ENCODE results near the gene FBRS.

Gene FBRS

DNA sequence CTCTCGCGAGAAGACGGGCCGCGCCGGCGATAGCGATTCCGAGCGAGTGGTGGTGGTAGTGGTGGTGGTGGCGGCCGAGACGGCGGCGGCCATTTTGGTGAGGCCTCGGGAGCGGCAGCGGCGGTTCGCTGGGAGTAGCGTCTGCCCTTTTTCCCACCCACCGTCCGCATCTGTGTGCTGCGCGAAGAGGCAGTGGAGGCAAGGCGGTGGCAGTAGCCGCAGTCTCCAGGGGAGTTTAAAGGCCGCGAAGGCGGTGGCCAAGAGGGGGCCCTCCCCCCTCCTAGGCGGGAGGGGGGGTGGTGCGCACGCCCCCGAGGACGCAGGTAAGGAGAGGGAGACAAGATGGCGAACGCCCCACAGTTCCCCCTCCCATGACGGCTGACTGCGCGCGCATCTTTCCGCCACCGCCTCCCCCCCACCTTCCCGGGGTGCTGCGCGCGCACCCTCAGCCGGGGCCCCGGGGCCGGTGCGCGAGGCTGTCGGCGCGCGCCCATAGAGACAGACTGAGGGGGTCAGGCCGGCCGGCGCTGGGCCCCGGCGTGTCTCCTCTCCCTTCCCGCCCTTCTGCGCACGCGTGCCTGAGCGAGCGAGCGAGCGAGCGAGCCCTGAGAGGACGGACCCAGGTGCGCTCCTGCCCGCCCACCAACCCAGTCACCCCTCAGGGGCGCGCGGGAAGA lies 40.0 kb downstream of the FBRS start:
- TF ChIP-seq, protein P1, sequence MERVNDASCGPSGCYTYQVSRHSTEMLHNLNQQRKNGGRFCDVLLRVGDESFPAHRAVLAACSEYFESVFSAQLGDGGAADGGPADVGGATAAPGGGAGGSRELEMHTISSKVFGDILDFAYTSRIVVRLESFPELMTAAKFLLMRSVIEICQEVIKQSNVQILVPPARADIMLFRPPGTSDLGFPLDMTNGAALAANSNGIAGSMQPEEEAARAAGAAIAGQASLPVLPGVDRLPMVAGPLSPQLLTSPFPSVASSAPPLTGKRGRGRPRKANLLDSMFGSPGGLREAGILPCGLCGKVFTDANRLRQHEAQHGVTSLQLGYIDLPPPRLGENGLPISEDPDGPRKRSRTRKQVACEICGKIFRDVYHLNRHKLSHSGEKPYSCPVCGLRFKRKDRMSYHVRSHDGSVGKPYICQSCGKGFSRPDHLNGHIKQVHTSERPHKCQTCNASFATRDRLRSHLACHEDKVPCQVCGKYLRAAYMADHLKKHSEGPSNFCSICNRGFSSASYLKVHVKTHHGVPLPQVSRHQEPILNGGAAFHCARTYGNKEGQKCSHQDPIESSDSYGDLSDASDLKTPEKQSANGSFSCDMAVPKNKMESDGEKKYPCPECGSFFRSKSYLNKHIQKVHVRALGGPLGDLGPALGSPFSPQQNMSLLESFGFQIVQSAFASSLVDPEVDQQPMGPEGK (CRISPR knock-in tag; IDR thresholded peaks at IDR 0.05; ENCODE audit: borderline replicate concordance): peak; percentile 99
- no peak for TF ChIP-seq RARB (CRISPR knock-in tag; IDR thresholded peaks at IDR 0.05)
- TF ChIP-seq BACH2 (CRISPR knock-in tag; IDR thresholded peaks at IDR 0.05; ENCODE audit: borderline replicate concordance): no peak
- TF ChIP-seq ZNF70 (CRISPR knock-in tag; IDR thresholded peaks at IDR 0.05): no peak
- 0 out of 2 replicates have a peak, but pooled peaks have one; percentile 24 for TF ChIP-seq ZFP3 (CRISPR knock-in tag; IDR thresholded peaks at IDR 0.05)
- TF ChIP-seq, protein P2, sequence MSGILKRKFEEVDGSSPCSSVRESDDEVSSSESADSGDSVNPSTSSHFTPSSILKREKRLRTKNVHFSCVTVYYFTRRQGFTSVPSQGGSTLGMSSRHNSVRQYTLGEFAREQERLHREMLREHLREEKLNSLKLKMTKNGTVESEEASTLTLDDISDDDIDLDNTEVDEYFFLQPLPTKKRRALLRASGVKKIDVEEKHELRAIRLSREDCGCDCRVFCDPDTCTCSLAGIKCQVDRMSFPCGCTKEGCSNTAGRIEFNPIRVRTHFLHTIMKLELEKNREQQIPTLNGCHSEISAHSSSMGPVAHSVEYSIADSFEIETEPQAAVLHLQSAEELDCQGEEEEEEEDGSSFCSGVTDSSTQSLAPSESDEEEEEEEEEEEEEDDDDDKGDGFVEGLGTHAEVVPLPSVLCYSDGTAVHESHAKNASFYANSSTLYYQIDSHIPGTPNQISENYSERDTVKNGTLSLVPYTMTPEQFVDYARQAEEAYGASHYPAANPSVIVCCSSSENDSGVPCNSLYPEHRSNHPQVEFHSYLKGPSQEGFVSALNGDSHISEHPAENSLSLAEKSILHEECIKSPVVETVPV (CRISPR knock-in tag; IDR thresholded peaks at IDR 0.05): 0 out of 2 replicates have a peak, but pooled peaks have one; percentile 55
- no peak for TF ChIP-seq ISL1 (CRISPR knock-in tag; IDR thresholded peaks at IDR 0.05)
- TF ChIP-seq TCF4 (CRISPR knock-in tag; IDR thresholded peaks at IDR 0.05; ENCODE audit: borderline replicate concordance): no peak
- TF ChIP-seq SNAI2 (CRISPR knock-in tag; IDR thresholded peaks at IDR 0.05): no peak
- TF ChIP-seq, protein P3, sequence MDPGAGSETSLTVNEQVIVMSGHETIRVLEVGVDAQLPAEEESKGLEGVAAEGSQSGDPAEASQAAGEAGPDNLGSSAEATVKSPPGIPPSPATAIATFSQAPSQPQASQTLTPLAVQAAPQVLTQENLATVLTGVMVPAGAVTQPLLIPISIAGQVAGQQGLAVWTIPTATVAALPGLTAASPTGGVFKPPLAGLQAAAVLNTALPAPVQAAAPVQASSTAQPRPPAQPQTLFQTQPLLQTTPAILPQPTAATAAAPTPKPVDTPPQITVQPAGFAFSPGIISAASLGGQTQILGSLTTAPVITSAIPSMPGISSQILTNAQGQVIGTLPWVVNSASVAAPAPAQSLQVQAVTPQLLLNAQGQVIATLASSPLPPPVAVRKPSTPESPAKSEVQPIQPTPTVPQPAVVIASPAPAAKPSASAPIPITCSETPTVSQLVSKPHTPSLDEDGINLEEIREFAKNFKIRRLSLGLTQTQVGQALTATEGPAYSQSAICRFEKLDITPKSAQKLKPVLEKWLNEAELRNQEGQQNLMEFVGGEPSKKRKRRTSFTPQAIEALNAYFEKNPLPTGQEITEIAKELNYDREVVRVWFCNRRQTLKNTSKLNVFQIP (CRISPR knock-in tag; IDR thresholded peaks at IDR 0.05; ENCODE audit: borderline replicate concordance, low read depth): 0 out of 2 replicates have a peak, but pooled peaks have one; percentile 48
- no peak for TF ChIP-seq ZNF565 (CRISPR knock-in tag; conservative IDR thresholded peaks at IDR 0.05; ENCODE audit: low read depth)
- TF ChIP-seq, protein P4, sequence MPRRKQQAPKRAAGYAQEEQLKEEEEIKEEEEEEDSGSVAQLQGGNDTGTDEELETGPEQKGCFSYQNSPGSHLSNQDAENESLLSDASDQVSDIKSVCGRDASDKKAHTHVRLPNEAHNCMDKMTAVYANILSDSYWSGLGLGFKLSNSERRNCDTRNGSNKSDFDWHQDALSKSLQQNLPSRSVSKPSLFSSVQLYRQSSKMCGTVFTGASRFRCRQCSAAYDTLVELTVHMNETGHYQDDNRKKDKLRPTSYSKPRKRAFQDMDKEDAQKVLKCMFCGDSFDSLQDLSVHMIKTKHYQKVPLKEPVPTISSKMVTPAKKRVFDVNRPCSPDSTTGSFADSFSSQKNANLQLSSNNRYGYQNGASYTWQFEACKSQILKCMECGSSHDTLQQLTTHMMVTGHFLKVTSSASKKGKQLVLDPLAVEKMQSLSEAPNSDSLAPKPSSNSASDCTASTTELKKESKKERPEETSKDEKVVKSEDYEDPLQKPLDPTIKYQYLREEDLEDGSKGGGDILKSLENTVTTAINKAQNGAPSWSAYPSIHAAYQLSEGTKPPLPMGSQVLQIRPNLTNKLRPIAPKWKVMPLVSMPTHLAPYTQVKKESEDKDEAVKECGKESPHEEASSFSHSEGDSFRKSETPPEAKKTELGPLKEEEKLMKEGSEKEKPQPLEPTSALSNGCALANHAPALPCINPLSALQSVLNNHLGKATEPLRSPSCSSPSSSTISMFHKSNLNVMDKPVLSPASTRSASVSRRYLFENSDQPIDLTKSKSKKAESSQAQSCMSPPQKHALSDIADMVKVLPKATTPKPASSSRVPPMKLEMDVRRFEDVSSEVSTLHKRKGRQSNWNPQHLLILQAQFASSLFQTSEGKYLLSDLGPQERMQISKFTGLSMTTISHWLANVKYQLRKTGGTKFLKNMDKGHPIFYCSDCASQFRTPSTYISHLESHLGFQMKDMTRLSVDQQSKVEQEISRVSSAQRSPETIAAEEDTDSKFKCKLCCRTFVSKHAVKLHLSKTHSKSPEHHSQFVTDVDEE (CRISPR knock-in tag; IDR thresholded peaks at IDR 0.05): 0 out of 2 replicates have a peak, but pooled peaks have one; percentile 29
- peak; percentile 38; the same call in 1 of the 2 replicates for TF ChIP-seq GLIS3 (CRISPR knock-in tag; IDR thresholded peaks at IDR 0.05)
- no peak for TF ChIP-seq PPARA (CRISPR knock-in tag; IDR thresholded peaks at IDR 0.05; ENCODE audit: borderline replicate concordance)
- peak; percentile 69; the same call in 1 of the 2 replicates for TF ChIP-seq CSDC2 (CRISPR knock-in tag; IDR thresholded peaks at IDR 0.05)
- ATAC-seq: peak; percentile 72

DNA sequence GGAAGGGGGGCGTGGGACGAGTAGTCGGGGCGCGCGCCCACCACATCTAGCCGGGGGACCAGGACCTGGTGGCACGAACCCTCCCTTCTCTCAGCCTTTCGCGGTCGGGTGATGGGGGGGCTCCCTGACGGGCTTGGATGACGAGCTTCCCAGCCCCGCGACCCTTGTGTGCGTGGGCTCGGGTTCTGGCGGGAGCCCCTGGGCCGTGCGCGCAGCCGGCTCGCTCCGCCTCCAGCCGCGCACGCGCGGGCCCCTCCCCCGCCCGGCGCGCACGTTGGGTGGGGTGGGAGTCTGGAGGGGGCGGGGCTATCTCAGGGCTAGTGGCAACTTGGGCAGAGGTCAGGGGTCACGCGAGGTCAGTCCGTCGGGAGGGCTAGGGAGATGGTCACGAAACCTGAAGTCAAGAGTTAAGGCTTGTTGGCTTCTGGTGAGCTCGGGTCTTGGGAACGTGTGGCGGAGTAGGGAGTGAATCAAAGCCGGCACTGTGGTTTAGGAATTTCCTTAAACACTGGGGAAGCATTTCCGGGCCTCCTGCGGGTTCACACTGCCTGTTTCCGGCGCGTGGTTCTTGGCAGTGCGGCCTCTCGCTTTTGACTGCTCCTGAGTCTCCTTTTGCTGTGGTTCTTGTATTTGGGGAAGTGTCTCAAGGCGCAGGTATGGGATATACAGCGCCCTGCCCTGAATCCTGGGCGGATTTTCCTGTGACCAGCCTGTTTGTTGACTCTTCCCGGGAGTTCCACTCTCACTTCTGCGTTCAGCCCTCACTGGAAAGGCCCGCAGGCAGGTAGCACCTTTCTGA lies 40.8 kb downstream of the FBRS start, which contains the start of gene SRCAP:
TSS of gene SRCAP (plus strand) at position 356 of the 799 bp plus-strand sequence. CDS start 1,654 bp downstream, outside the sequence.
- ATAC-seq: peak; percentile 52
- TF ChIP-seq ZNF70 (CRISPR knock-in tag; IDR thresholded peaks at IDR 0.05) (no peak), CSDC2 (CRISPR knock-in tag; IDR thresholded peaks at IDR 0.05) (0 out of 2 replicates have a peak, but pooled peaks have one; percentile 16)

DNA sequence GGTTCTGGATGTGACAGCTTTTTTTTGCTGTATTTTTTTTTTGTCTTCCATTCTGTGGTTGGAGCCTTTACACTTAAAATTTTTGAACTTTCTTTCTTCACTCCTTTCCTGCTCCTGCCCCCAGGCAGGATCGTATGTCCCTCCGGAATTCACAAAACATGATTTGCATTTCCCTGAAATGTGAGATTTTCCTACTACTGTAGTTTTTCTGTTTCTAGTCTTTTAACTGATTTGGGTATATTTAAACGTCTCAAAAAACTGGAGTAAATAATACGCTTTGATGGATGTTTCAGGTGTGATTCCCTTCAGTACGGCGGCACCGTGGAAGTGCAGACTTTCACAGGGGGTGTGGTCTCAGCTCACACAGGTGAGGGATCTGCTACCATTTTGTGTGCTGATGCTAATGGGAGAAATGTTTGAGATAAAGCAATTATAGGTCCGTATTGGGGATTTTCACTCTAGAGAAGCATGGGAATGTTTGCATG lies 41.4 kb downstream of the FBRS start:
- no peak for TF ChIP-seq OSR1 (CRISPR knock-in tag; IDR thresholded peaks at IDR 0.05)
- TF ChIP-seq, protein P3 (CRISPR knock-in tag; IDR thresholded peaks at IDR 0.05; ENCODE audit: borderline replicate concordance, low read depth): no peak
- no peak for TF ChIP-seq CSDC2 (CRISPR knock-in tag; IDR thresholded peaks at IDR 0.05)
- no peak for TF ChIP-seq BACH2 (CRISPR knock-in tag; IDR thresholded peaks at IDR 0.05; ENCODE audit: borderline replicate concordance)
- no peak for TF ChIP-seq SNAI2 (CRISPR knock-in tag; IDR thresholded peaks at IDR 0.05)
- TF ChIP-seq ZNF8 (CRISPR knock-in tag; IDR thresholded peaks at IDR 0.05): no peak
- TF ChIP-seq, protein P5, sequence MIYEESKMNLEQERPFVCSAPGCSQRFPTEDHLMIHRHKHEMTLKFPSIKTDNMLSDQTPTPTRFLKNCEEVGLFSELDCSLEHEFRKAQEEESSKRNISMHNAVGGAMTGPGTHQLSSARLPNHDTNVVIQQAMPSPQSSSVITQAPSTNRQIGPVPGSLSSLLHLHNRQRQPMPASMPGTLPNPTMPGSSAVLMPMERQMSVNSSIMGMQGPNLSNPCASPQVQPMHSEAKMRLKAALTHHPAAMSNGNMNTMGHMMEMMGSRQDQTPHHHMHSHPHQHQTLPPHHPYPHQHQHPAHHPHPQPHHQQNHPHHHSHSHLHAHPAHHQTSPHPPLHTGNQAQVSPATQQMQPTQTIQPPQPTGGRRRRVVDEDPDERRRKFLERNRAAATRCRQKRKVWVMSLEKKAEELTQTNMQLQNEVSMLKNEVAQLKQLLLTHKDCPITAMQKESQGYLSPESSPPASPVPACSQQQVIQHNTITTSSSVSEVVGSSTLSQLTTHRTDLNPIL (CRISPR knock-in tag; IDR thresholded peaks at IDR 0.05; ENCODE audit: low read depth): no peak
- ATAC-seq: no peak

All from SK-N-SH treated with all-trans-retinoic acid at 6 μM for 48 hours (cell line).